Ishikawa (cell line): Measurements from ENCODE around the gene PBX2.

Experiments used
- CEBPB ChIP-seq: IDR thresholded peaks from 2 replicates; pipeline ENCODE4 v1.6.1; 2012
- CREB1 ChIP-seq: IDR thresholded peaks from 2 replicates; pipeline ENCODE4 v1.6.1; 2012; ENCODE audit warnings: low read depth
- EGR1 ChIP-seq: IDR thresholded peaks from 2 replicates; pipeline ENCODE4 v1.6.1; 2012
- EP300 ChIP-seq: IDR thresholded peaks from 2 replicates; pipeline ENCODE4 v1.6.1; 2012; ENCODE audit warnings: borderline replicate concordance
- FOXM1 ChIP-seq: IDR thresholded peaks from 2 replicates; pipeline ENCODE4 v1.6.1; 2012; ENCODE audit warnings: low read depth, borderline replicate concordance
- MAX ChIP-seq: IDR thresholded peaks from 2 replicates; pipeline ENCODE4 v1.6.1; 2012
- NFIC ChIP-seq: IDR thresholded peaks from 2 replicates; pipeline ENCODE4 v1.6.1; 2012
- RAD21 ChIP-seq: IDR thresholded peaks from 2 replicates; pipeline ENCODE4 v1.6.1; 2012; ENCODE audit warnings: low read depth
- REST ChIP-seq: IDR thresholded peaks from 2 replicates; pipeline ENCODE4 v1.6.1; 2012; ENCODE audit warnings: low read depth, mild to moderate bottlenecking
- TAF1 ChIP-seq: IDR thresholded peaks from 2 replicates; pipeline ENCODE4 v1.6.1; 2012; ENCODE audit warnings: low read depth, mild to moderate bottlenecking
- TCF12 ChIP-seq: IDR thresholded peaks from 2 replicates; pipeline ENCODE4 v1.6.1; 2012; ENCODE audit warnings: low read depth
- TEAD4 ChIP-seq: IDR thresholded peaks from 2 replicates; pipeline ENCODE4 v1.6.1; 2012
- USF1 ChIP-seq: IDR thresholded peaks from 2 replicates; pipeline ENCODE4 v1.6.1; 2012
- YY1 ChIP-seq: IDR thresholded peaks from 2 replicates; pipeline ENCODE4 v1.6.1; 2012; ENCODE audit warnings: low read depth
- ZBTB7A ChIP-seq: IDR thresholded peaks from 2 replicates; pipeline ENCODE4 v1.6.1; 2012; ENCODE audit warnings: low read depth

The PBX2 gene

GRCh38 chr6:32218167-32218566 is 28.2 kb upstream of the PBX2 start:
- TF ChIP-seq FOXM1 = no peak
- TF ChIP-seq CEBPB = no peak
- TF ChIP-seq REST = no peak

- TF ChIP-seq USF1 = no peak
- TF ChIP-seq TAF1 = no peak
- TF ChIP-seq ZBTB7A = no peak
- TF ChIP-seq EP300 = no peak
- TF ChIP-seq RAD21 = no peak
- no peak for TF ChIP-seq YY1
- no peak for TF ChIP-seq MAX
- no peak for TF ChIP-seq CEBPB
Observed at GRCh38 chr6:32216998-32217397, 27.0 kb upstream of the PBX2 start.

- TF ChIP-seq RAD21 = no peak
- no peak for TF ChIP-seq CEBPB
- no peak for TF ChIP-seq TEAD4
- no peak for TF ChIP-seq USF1
Observed at GRCh38 chr6:32216285-32216684, 26.3 kb upstream of the PBX2 start.

- no peak for TF ChIP-seq TEAD4
- no peak for TF ChIP-seq TCF12
- no peak for TF ChIP-seq EGR1
- TF ChIP-seq MAX = no peak
- TF ChIP-seq REST = no peak
- TF ChIP-seq ZBTB7A = no peak
- no peak for TF ChIP-seq YY1
- TF ChIP-seq RAD21 = no peak
- no peak for TF ChIP-seq EP300
- TF ChIP-seq FOXM1 = no peak
- no peak for TF ChIP-seq TAF1
- TF ChIP-seq NFIC = no peak
- no peak for TF ChIP-seq USF1
- TF ChIP-seq CREB1 = no peak
- no peak for TF ChIP-seq CEBPB
Observed at GRCh38 chr6:32215617-32216016, 25.6 kb upstream of the PBX2 start.

GRCh38 chr6:32214126-32214525 is 24.1 kb upstream of the PBX2 start:
- TF ChIP-seq REST = no peak
- no peak for TF ChIP-seq YY1

GRCh38 chr6:32213649-32214048 is 23.6 kb upstream of the PBX2 start:
- TF ChIP-seq YY1 (no peak), TCF12 (no peak), CREB1 (no peak), MAX (no peak), NFIC (no peak), RAD21 (no peak), CEBPB (no peak), REST (no peak), EP300 (no peak), FOXM1 (no peak), EGR1 (no peak)
